GM19043 (cell line): ENCODE measurements around the gene MAPK12.
"Not testable (repeated sequence)": the region's sequence is repeated elsewhere in the genome, so short reads cannot be mapped to it uniquely, and the experiment has no call there.

Experiments used
- ATAC-seq: cut with Tn5 transposase; IDR thresholded peaks from one replicate; pipeline ENCODE4 v1.9.1; 2021; ENCODE audit warnings: low read depth; ENCODE audit not compliant: unreplicated experiment

The MAPK12 gene

GRCh38 chr22:50282361-50283155 lies 21.1 kb upstream of the MAPK12 start:
- ATAC-seq: no peak

GRCh38 chr22:50281957-50282356 lies 20.5 kb upstream of the MAPK12 start:
- no peak for ATAC-seq

GRCh38 chr22:50281384-50281760 lies 19.9 kb upstream of the MAPK12 start:
- ATAC-seq: no peak

- no peak for ATAC-seq
Observed at GRCh38 chr22:50280708-50281383, 19.4 kb upstream of the MAPK12 start.

GRCh38 chr22:50280022-50280707 lies 18.7 kb upstream of the MAPK12 start:
- ATAC-seq: no peak

- no peak for ATAC-seq
Observed at GRCh38 chr22:50278956-50279619, 17.6 kb upstream of the MAPK12 start.

- no peak for ATAC-seq
Observed at GRCh38 chr22:50278461-50278860, 17.0 kb upstream of the MAPK12 start.

GRCh38 chr22:50277761-50278160 lies 16.3 kb upstream of the MAPK12 start:
- no peak for ATAC-seq

- ATAC-seq: no peak
Observed at GRCh38 chr22:50276143-50276542, 14.7 kb upstream of the MAPK12 start.

- ATAC-seq: no peak
Observed at GRCh38 chr22:50275181-50276055, 13.9 kb upstream of the MAPK12 start.

GRCh38 chr22:50274771-50275170 lies 13.3 kb upstream of the MAPK12 start:
- ATAC-seq: no peak

- ATAC-seq: no peak
Observed at GRCh38 chr22:50274311-50274710, 12.8 kb upstream of the MAPK12 start.

GRCh38 chr22:50273781-50274180 lies 12.3 kb upstream of the MAPK12 start:
- not testable (repeated sequence) for ATAC-seq

- not testable (repeated sequence) for ATAC-seq
Observed at GRCh38 chr22:50273352-50273751, 11.9 kb upstream of the MAPK12 start.

- no peak for ATAC-seq
Observed at GRCh38 chr22:50272044-50272802, 10.7 kb upstream of the MAPK12 start.

- ATAC-seq: no peak
Observed at GRCh38 chr22:50271519-50271970, 10.1 kb upstream of the MAPK12 start.

GRCh38 chr22:50270666-50271394 lies 9.3 kb upstream of the MAPK12 start:
- ATAC-seq: no peak

- no peak for ATAC-seq
Observed at GRCh38 chr22:50269970-50270665, 8.6 kb upstream of the MAPK12 start, which contains the start of gene MAPK11. TSS of gene MAPK11 (minus strand) at chr22:50270380. CDS start at chr22:50270292, 88 bp downstream.
